Measurements from ENCODE around the gene CALU. TPM values are rescaled to one million over a fixed set of nuclear protein-coding genes. Genes with fewer than 3 reads are reported as not detected.

CALU gene
- total and polyA plus RNA-seq, 10 of the 15 experiments (the other 5 are each of a cell fraction or from before 2014, with no cell fraction given), result 31.2 to 75.6 (median 42.1) TPM

DNA sequence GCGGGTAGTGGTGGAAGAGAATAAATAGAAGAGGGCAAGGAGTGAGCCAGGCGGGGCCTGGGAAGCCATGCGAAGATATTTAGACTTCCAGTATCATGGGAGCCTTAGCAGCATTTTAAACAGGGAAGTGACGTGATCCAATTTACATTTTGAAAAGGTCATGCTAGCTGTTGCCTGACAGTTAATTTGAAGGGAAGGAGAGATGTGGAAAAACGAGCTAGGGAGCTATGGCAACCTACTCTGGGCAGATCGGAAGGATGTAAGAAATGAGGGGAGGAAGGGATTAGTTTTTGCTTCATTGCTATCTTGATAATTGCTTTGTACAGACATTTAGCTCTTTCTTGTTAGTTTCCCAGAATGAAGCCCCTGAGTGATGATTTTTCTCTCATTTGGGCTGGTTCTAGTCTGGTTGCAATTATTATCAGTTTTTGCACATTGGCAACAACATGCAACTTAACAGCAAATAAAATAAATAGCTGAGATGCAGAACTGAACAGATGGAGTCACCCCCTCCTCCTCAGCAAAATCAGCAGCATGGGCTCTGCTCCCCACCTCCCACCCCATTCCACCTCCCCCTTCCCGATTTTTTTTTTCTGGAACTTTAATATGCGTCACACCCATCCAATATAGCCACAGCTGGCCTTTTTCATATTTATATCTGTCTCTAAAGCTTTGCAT lies 13.0 kb upstream of the CALU start:
- intact Hi-C loops (cut with micrococcal nuclease; ENCODE audit: unreplicated experiment), result no loop called here
- WGBS (ENCODE audit: insufficient coverage, insufficient replicate concordance, low lambda C conversion rate, missing lambda C conversion rate), result 60% methylated on average over 6 of the region's 8 CpGs
- SMC1A ChIA-PET (ENCODE audit: uncharacterized antibody, unreplicated experiment), result interaction anchor here (1.2 to 2.8 kb wide), 4 partner anchors 12 to 53 kb away, joined by 4 to 16 read pairs (median 4); partner anchors contain the start of gene CALU
- no peak overlapping the region for H3K4me3 ChIP-seq
- no peak for ATAC-seq
- H3K27me3 ChIP-seq (replicated peaks in 1 of 2; ENCODE audit: control insufficient read depth in 2 of 2, insufficient read depth in 2 of 2, low read length in 1 of 2), result no peaks in the 10 kb centered on the region; a peak in 1 of 4 replicates
- TF ChIP-seq KDM1A (IDR thresholded peaks at IDR 0.05; ENCODE audit: borderline replicate concordance), result no peak
- TF ChIP-seq, protein P1, sequence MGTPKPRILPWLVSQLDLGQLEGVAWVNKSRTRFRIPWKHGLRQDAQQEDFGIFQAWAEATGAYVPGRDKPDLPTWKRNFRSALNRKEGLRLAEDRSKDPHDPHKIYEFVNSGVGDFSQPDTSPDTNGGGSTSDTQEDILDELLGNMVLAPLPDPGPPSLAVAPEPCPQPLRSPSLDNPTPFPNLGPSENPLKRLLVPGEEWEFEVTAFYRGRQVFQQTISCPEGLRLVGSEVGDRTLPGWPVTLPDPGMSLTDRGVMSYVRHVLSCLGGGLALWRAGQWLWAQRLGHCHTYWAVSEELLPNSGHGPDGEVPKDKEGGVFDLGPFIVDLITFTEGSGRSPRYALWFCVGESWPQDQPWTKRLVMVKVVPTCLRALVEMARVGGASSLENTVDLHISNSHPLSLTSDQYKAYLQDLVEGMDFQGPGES (IDR thresholded peaks at IDR 0.05), result no peak
- no peak for TF ChIP-seq PKNOX1 (IDR thresholded peaks at IDR 0.05)
- no peak for TF ChIP-seq RUNX3 (IDR thresholded peaks at IDR 0.05; ENCODE audit: low read length)
- no peak for TF ChIP-seq HDAC2 (IDR thresholded peaks at IDR 0.05)
- TF ChIP-seq ZNF687 (IDR thresholded peaks at IDR 0.05), result no peak
- no peak for TF ChIP-seq TARDBP (IDR thresholded peaks at IDR 0.05; ENCODE audit: borderline replicate concordance)
- TF ChIP-seq MEF2A (IDR thresholded peaks at IDR 0.05; ENCODE audit: insufficient read depth, low read depth, low read length), result no peak
- no peak for TF ChIP-seq HDGF (IDR thresholded peaks at IDR 0.05)
- no peak for TF ChIP-seq CBX5 (IDR thresholded peaks at IDR 0.05; ENCODE audit: low read depth)
- no peak for TF ChIP-seq SP1 (IDR thresholded peaks at IDR 0.05; ENCODE audit: low read depth, low read length)
- TF ChIP-seq MXI1 (IDR thresholded peaks at IDR 0.05; ENCODE audit: low read depth, low read length), result no peak
- TF ChIP-seq, protein P2, sequence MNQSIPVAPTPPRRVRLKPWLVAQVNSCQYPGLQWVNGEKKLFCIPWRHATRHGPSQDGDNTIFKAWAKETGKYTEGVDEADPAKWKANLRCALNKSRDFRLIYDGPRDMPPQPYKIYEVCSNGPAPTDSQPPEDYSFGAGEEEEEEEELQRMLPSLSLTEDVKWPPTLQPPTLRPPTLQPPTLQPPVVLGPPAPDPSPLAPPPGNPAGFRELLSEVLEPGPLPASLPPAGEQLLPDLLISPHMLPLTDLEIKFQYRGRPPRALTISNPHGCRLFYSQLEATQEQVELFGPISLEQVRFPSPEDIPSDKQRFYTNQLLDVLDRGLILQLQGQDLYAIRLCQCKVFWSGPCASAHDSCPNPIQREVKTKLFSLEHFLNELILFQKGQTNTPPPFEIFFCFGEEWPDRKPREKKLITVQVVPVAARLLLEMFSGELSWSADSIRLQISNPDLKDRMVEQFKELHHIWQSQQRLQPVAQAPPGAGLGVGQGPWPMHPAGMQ (IDR thresholded peaks at IDR 0.05; ENCODE audit: borderline replicate concordance), result no peak
- POLR2A ChIA-PET, result interaction anchor here (1.3 kb wide), 1 partner anchor 10 kb away, joined by 4 read pairs; no protein-coding TSS in a partner anchor
- H3K9me3 ChIP-seq (replicated peaks; ENCODE audit: control insufficient read depth, insufficient read depth, low read length), result no peaks in the 10 kb centered on the region; the same call in 2 of the 3 replicates
- CTCF ChIA-PET, result interaction anchor here (1.5 to 2.5 kb wide), 4 partner anchors 11 to 299 kb away, joined by 3 to 13 read pairs (median 4); partner anchors contain the start of gene CALU
- H3K4me1 ChIP-seq (ENCODE audit: control insufficient read depth, insufficient read depth, low read length), result no peaks in the 10 kb centered on the region
- in situ Hi-C loops (cut with MboI), result no loop called here
- FAIRE-seq, result no peak
- H3K4me2 ChIP-seq (ENCODE audit: control insufficient read depth, insufficient read depth), result no peak overlapping the region
- no peaks in the 10 kb centered on the region for H4K20me1 ChIP-seq (ENCODE audit: control insufficient read depth, insufficient read depth)
- H2AFZ ChIP-seq (ENCODE audit: control insufficient read depth, low read depth, low read length), result no peak overlapping the region; the same call in 1 of the 2 replicates
- no peaks in the 10 kb centered on the region for H3K79me2 ChIP-seq (ENCODE audit: control insufficient read depth, insufficient read depth, low read length)
- no peak overlapping the region for H3K9ac ChIP-seq (ENCODE audit: control insufficient read depth, insufficient read depth, low read length)
- H3K36me3 ChIP-seq (ENCODE audit: control insufficient read depth in 2 of 2, insufficient read depth in 2 of 2, low read length in 1 of 2), result no peaks in the 10 kb centered on the region
- DNase-seq (ENCODE audit: low read depth, low spot score), result no peak
- no TSS peak for BruUV-seq (replicated peaks)
- H3K27ac ChIP-seq (ENCODE audit: control insufficient read depth, insufficient read depth), result no peak overlapping the region
- RAD21 ChIA-PET (ENCODE audit: unreplicated experiment), result no interaction called here
